H1 (cell line): ENCODE measurements around the gene NUTM2A. TPM values are rescaled to one million over a fixed set of nuclear protein-coding genes. Genes with fewer than 3 reads are reported as not detected.
A peak's percentile ranks its signal among the peaks of the same experiment; 100 is the strongest.
"Not testable (repeated sequence)": the region's sequence is repeated elsewhere in the genome, so short reads cannot be mapped to it uniquely, and the experiment has no call there.

Experiments
- CTCF ChIA-PET: fragments of 300-600 bp; sonication (Branson Sonifier 250); formaldehyde crosslinking; loops from one replicate; lab custom pipeline; 2021; ENCODE audit not compliant: partially characterized antibody; lab: Charles Lee
- POLR2A ChIA-PET: fragments of 300-600 bp; sonication (Branson Sonifier 250); formaldehyde crosslinking; loops from one replicate; lab custom pipeline; 2021; ENCODE audit warnings: inconsistent platforms; ENCODE audit not compliant: partially characterized antibody; lab: Charles Lee
- DNase-seq, 2 experiments: peaks; one replicate each; pipeline versions ENCODE4 v3.0.0 to v3.0.0-alpha.2; 2010 to 2022; ENCODE audit warnings: low spot score in 2 of 2, low read depth in 1 of 2, mixed read lengths in 1 of 2
- FAIRE-seq: peaks from 2 replicates; lab custom pipeline; 2011; peaks lifted over from hg19 to GRCh38; lab: Jason Lieb, UNC
- H2AFZ ChIP-seq: 2 replicates; pipeline ENCODE4 v1.8.1; 2012; ENCODE audit warnings: low read length, inconsistent platforms
- H2AK5ac ChIP-seq: 2 replicates; pipeline ENCODE4 v1.6.1; 2013; ENCODE audit warnings: low read depth, low read length
- H2BK120ac ChIP-seq: replicated peaks from 2 replicates; pipeline ENCODE3; 2013; ENCODE audit warnings: low read depth, low read length, inconsistent platforms
- H2BK12ac ChIP-seq: 2 replicates; pipeline ENCODE4 v1.6.1; 2013; ENCODE audit warnings: low read depth, low read length
- H2BK15ac ChIP-seq: 2 replicates; pipeline ENCODE4 v1.6.1; 2013; ENCODE audit warnings: low read length
- H2BK20ac ChIP-seq: 2 replicates; pipeline ENCODE4 v1.6.1; 2013; ENCODE audit warnings: low read length
- H2BK5ac ChIP-seq: 2 replicates; pipeline ENCODE4 v1.6.1; 2013; ENCODE audit warnings: low read depth, low read length
- H3K14ac ChIP-seq: 2 replicates; pipeline ENCODE4 v1.6.1; 2013; ENCODE audit warnings: inconsistent platforms; ENCODE audit not compliant: insufficient read length
- H3K18ac ChIP-seq: 2 replicates; pipeline ENCODE4 v1.6.1; 2013; ENCODE audit warnings: low read length; ENCODE audit errors: extremely low read depth
- H3K23ac ChIP-seq: 2 replicates; pipeline ENCODE4 v1.6.1; 2013; ENCODE audit warnings: inconsistent platforms; ENCODE audit not compliant: insufficient read length
- H3K23me2 ChIP-seq: 2 replicates; pipeline ENCODE4 v1.6.1; 2013; ENCODE audit warnings: low read depth, low read length
- H3K27ac ChIP-seq: 2 replicates; pipeline ENCODE4 v1.6.1; 2011; ENCODE audit warnings: low read depth, low read length, inconsistent platforms
- H3K27me3 ChIP-seq, 4 experiments: replicated peaks in 1 of 4; 1 replicate in 1 of 4; 2 replicates in 3 of 4; pipeline versions ENCODE4 v1.6.1 to v1.8.1; 2011 to 2013; ENCODE audit warnings: low read length in 3 of 4, mild to moderate bottlenecking in 3 of 4, inconsistent platforms in 2 of 4, mixed read lengths in 2 of 4, moderate library complexity in 1 of 4; ENCODE audit not compliant: control insufficient read depth in 3 of 4, insufficient read depth in 3 of 4; ENCODE audit errors: extremely low read depth in 1 of 4
- H3K36me3 ChIP-seq, 4 experiments: 2 replicates each; pipeline versions ENCODE4 v1.6.1 to v1.8.1; 2011 to 2013; ENCODE audit warnings: mild to moderate bottlenecking in 4 of 4, low read length in 3 of 4, moderate library complexity in 2 of 4, control low read depth in 1 of 4, inconsistent platforms in 1 of 4; ENCODE audit not compliant: insufficient read depth in 4 of 4, control insufficient read depth in 2 of 4
- H3K4ac ChIP-seq: replicated peaks from 2 replicates; pipeline ENCODE3; 2013; ENCODE audit warnings: low read length, low read depth, mixed read lengths, inconsistent platforms; ENCODE audit not compliant: insufficient read length
- H3K4me1 ChIP-seq, 4 experiments: replicated peaks in 1 of 4; 1 replicate in 1 of 4; 2 replicates in 3 of 4; pipeline versions ENCODE4 v1.6.1 to v1.8.1; 2011 to 2013; ENCODE audit warnings: low read length in 3 of 4, inconsistent platforms in 2 of 4, mixed read lengths in 1 of 4; ENCODE audit not compliant: insufficient read depth in 4 of 4, control insufficient read depth in 3 of 4
- H3K4me2 ChIP-seq, 2 experiments: 2 replicates each; pipeline versions ENCODE4 v1.6.1 to v1.8.1; 2011 to 2013; ENCODE audit warnings: low read depth in 2 of 2, low read length in 2 of 2, control low read depth in 1 of 2, inconsistent platforms in 1 of 2, mild to moderate bottlenecking in 1 of 2; ENCODE audit not compliant: insufficient read depth in 1 of 2
- H3K4me3 ChIP-seq, 4 experiments: fragments of 200-600, 300-600 bp in 1 of 4; sonication (generic), shearing (Covaris generic), sonication (Bioruptor Twin) in 1 of 4; 2 replicates each; pipeline versions ENCODE4 v1.5.1 to v1.8.1; 2011 to 2016; ENCODE audit warnings: low read length in 4 of 4, low read depth in 3 of 4, control low read depth in 2 of 4, inconsistent platforms in 2 of 4, mild to moderate bottlenecking in 2 of 4, mixed read lengths in 1 of 4, moderate library complexity in 1 of 4; ENCODE audit not compliant: insufficient read depth in 2 of 4; ENCODE audit errors: extremely low read depth in 1 of 4
- H3K56ac ChIP-seq: replicated peaks from 2 replicates; pipeline ENCODE3; 2013; ENCODE audit warnings: low read depth, mild to moderate bottlenecking, mixed read lengths, low read length, inconsistent platforms; ENCODE audit not compliant: insufficient read length
- H3K79me1 ChIP-seq: 2 replicates; pipeline ENCODE4 v1.6.1; 2013; ENCODE audit warnings: low read depth, low read length, control low read depth
- H3K79me2 ChIP-seq, 2 experiments: 2 replicates each; pipeline versions ENCODE4 v1.6.1 to v1.8.1; 2012 to 2013; ENCODE audit warnings: low read length in 2 of 2, mild to moderate bottlenecking in 2 of 2, inconsistent platforms in 1 of 2; ENCODE audit not compliant: insufficient read depth in 2 of 2, control insufficient read depth in 1 of 2
- H3K9ac ChIP-seq, 4 experiments: replicated peaks in 1 of 4; 1 replicate in 1 of 4; 2 replicates in 3 of 4; pipeline versions ENCODE4 v1.6.1 to v1.8.1; 2011 to 2013; ENCODE audit warnings: low read depth in 3 of 4, low read length in 3 of 4, control low read depth in 2 of 4, mild to moderate bottlenecking in 2 of 4, moderate library complexity in 2 of 4, inconsistent platforms in 1 of 4; ENCODE audit errors: extremely low read depth in 1 of 4
- H3K9me3 ChIP-seq, 2 experiments: 2 replicates each; pipeline versions ENCODE4 v1.6.1 to v1.8.1; 2012 to 2013; ENCODE audit warnings: mild to moderate bottlenecking in 2 of 2, moderate library complexity in 2 of 2, control low read depth in 1 of 2, inconsistent platforms in 1 of 2, low read depth in 1 of 2, low read length in 1 of 2, mixed read lengths in 1 of 2; ENCODE audit not compliant: insufficient read depth in 2 of 2
- H4K20me1 ChIP-seq, 2 experiments: replicated peaks in 1 of 2; 2 replicates each; pipeline versions ENCODE3 to v1.8.1; 2011 to 2013; ENCODE audit warnings: inconsistent platforms in 2 of 2, low read length in 2 of 2, mild to moderate bottlenecking in 1 of 2; ENCODE audit not compliant: insufficient read depth in 2 of 2, control insufficient read depth in 1 of 2
- H4K5ac ChIP-seq: 2 replicates; pipeline ENCODE4 v1.6.1; 2013; ENCODE audit warnings: low read length, low read depth, mixed read lengths, inconsistent platforms; ENCODE audit not compliant: insufficient read length
- H4K8ac ChIP-seq: 2 replicates; pipeline ENCODE4 v1.8.0; 2013; ENCODE audit warnings: mild to moderate bottlenecking, moderate library complexity, low read length, inconsistent platforms; ENCODE audit not compliant: insufficient read depth; ENCODE audit errors: extremely low read depth
- H4K91ac ChIP-seq: replicated peaks from 2 replicates; pipeline ENCODE3; 2013; ENCODE audit warnings: low read length, mixed read lengths, inconsistent platforms; ENCODE audit not compliant: insufficient read length
- WGBS, 2 experiments: shearing (Covaris generic) in 1 of 2; methylation state at CpG; one replicate each; pipeline versions ENCODE4 v1.1.6 to v1.1.7; 2013 to 2015; ENCODE audit warnings: low lambda C conversion rate in 2 of 2, mixed read lengths in 2 of 2, inconsistent platforms in 1 of 2, low coverage in 1 of 2, missing lambda C conversion rate in 1 of 2; ENCODE audit not compliant: insufficient replicate concordance in 2 of 2, insufficient coverage in 1 of 2, insufficient read length in 1 of 2; ENCODE audit errors: extremely low coverage in 1 of 2, missing lambda C conversion rate in 1 of 2; 5-methylcytosine and 5-hydroxymethylcytosine counted together
- polyA plus RNA-seq, 7 experiments: library from polyadenylated mRNA; depleted of rRNA in 3 of 7; stranded (reverse) in 5 of 7; unstranded in 2 of 7; fragments of >200 nt in 5 of 7; fragments of 200-250 nt in 2 of 7; gene quantifications; 1 replicate in 5 of 7; 2 replicates in 1 of 7; 4 replicates in 1 of 7; pipeline versions ENCODE4 v1.2.1 to v1.2.3, GENCODE V29; 2011 to 2013; ENCODE audit warnings: missing spikeins in 2 of 7, mixed read lengths in 2 of 7
- total RNA-seq: library from RNA; stranded (reverse); fragmentation: NEBNext Ultra II Directional; extraction: Animal tissue kit (Norgen Biotek cat#: 25700); gene quantifications from 2 replicates; pipeline ENCODE4 v1.2.1, GENCODE V29; 2021

The NUTM2A gene
- total and polyA plus RNA-seq, 2 of the 8 experiments (the other 6 are each of a cell fraction or from before 2014, with no cell fraction given), result 0.41 to 0.51 TPM

DNA sequence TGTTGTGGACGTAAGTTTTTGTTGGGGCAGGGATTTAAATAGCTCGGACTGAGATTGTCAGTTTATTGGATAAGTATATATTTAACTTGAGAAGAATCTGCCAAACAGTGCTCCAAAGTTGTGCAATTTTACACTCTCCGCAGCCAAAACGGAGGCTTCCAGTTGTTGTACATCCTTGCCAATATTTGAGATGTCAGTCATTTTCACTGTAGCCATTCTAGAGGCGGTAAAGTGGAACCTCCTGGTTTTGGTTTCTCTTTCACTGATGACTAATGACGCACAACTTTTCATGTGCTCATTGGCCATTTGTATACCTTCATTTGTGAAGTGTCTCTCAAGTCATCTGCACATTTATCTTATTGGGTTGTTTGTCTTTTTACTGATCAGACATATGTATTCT lies 24.3 kb upstream of the NUTM2A start:
- H2BK120ac ChIP-seq, H3K79me2 ChIP-seq, H4K5ac ChIP-seq, H3K14ac ChIP-seq, H2AK5ac ChIP-seq, H3K23me2 ChIP-seq, H2BK15ac ChIP-seq, H3K27me3 ChIP-seq, DNase-seq, H2AFZ ChIP-seq, H3K4me1 ChIP-seq, H3K9ac ChIP-seq, H3K9me3 ChIP-seq, POLR2A ChIA-PET, H3K23ac ChIP-seq, CTCF ChIA-PET, H2BK5ac ChIP-seq, H3K4me3 ChIP-seq, H3K4me2 ChIP-seq, H2BK20ac ChIP-seq, H4K8ac ChIP-seq, H4K20me1 ChIP-seq, H3K18ac ChIP-seq, FAIRE-seq, H3K56ac ChIP-seq, H3K27ac ChIP-seq, H2BK12ac ChIP-seq, H3K4ac ChIP-seq, H3K36me3 ChIP-seq, H3K79me1 ChIP-seq, H4K91ac ChIP-seq: not testable (repeated sequence)
- WGBS, 2 experiments, result 94% methylated on average over 6 of the region's 6 CpGs; no CpG with 5 or more reads in 1 of the 2 experiments

DNA sequence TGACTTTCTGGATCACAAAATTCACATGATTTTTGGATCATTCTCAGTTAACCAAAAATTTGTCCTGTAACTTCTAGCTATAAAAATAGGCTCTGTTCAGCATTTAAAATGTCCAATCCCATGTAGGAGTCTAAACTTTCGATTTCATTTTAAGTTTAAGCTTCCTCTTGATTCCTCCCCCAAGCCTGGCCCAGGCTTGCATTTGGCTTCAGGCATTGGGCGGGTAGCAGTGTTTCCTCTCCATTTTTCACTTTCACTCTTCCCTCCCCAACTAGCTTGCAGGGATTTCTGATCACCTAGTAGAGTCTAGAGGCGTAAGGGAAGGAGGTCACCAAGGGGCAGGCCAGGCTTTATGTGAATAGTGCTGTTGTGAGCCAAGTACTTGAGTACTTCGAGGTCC lies 20.4 kb upstream of the NUTM2A start:
- H3K23me2 ChIP-seq, H3K36me3 ChIP-seq, H3K4ac ChIP-seq, H3K4me3 ChIP-seq, H3K4me1 ChIP-seq, H4K5ac ChIP-seq, H3K27ac ChIP-seq, H2BK20ac ChIP-seq, CTCF ChIA-PET, H4K20me1 ChIP-seq, H3K79me1 ChIP-seq, H4K8ac ChIP-seq, H3K14ac ChIP-seq, H3K23ac ChIP-seq, H4K91ac ChIP-seq, DNase-seq, H2AK5ac ChIP-seq, H2BK5ac ChIP-seq, H2AFZ ChIP-seq, POLR2A ChIA-PET, H3K4me2 ChIP-seq, H3K18ac ChIP-seq, H2BK120ac ChIP-seq, H2BK12ac ChIP-seq, H3K27me3 ChIP-seq, H3K56ac ChIP-seq, H3K79me2 ChIP-seq, H2BK15ac ChIP-seq, H3K9me3 ChIP-seq, H3K9ac ChIP-seq: not testable (repeated sequence)
- WGBS, 2 experiments, result 82% methylated on average over 1 of the region's 4 CpGs; no CpG with 5 or more reads in 1 of the 2 experiments
- peak; percentile 65 for FAIRE-seq
